SK-N-SH (cell line): ENCODE measurements around the gene MYO1D. TPM values are rescaled to one million over a fixed set of nuclear protein-coding genes. Genes with fewer than 3 reads are reported as not detected.

Experiments
- CTCF ChIA-PET: fragments of 300-600, 350-600 bp; formaldehyde crosslinking; extraction: SDS; loops from one replicate; lab custom pipeline; 2021; lab: Yijun Ruan, JAX
- POLR2A ChIA-PET: fragments of 350-600 bp; sonication (Branson Sonifier 250); formaldehyde crosslinking; extraction: SDS; loops from one replicate; lab custom pipeline; 2020; ENCODE audit warnings: antibody characterized with exemption, inconsistent platforms; lab: Yijun Ruan, JAX
- DNase-seq: peaks from one replicate; pipeline ENCODE4 v3.0.0; 2012
- H2AFZ ChIP-seq: fragments of 200-600 bp; sonication (generic); 2 replicates; pipeline ENCODE4 v1.8.1; 2016; ENCODE audit warnings: antibody characterized with exemption, mild to moderate bottlenecking, low read depth
- H3F3A ChIP-seq: fragments of 200-600 bp; sonication (generic); replicated peaks from 2 replicates; pipeline ENCODE3; 2016; ENCODE audit warnings: antibody characterized with exemption, mild to moderate bottlenecking; ENCODE audit not compliant: insufficient read depth
- H3K27ac ChIP-seq, 2 experiments: fragments of 200-500 bp in 1 of 2; fragments of 200-600 bp in 1 of 2; sonication (Bioruptor generic) in 1 of 2; sonication (generic), shearing (Covaris generic) in 1 of 2; 2 replicates each; pipeline versions ENCODE4 v1.5.1 to v1.6.1; 2014 to 2016; ENCODE audit warnings: low read depth in 2 of 2, inconsistent platforms in 1 of 2, low read length in 1 of 2, mild to moderate bottlenecking in 1 of 2, mixed read lengths in 1 of 2
- H3K27me3 ChIP-seq: fragments of 200-600 bp; sonication (generic), shearing (Covaris generic); 2 replicates; pipeline ENCODE4 v1.6.1; 2016; ENCODE audit warnings: mixed run types; ENCODE audit not compliant: insufficient read depth
- H3K36me3 ChIP-seq, 2 experiments: fragments of 200-500 bp in 1 of 2; fragments of 200-600 bp in 1 of 2; sonication (Bioruptor generic) in 1 of 2; sonication (generic) in 1 of 2; replicated peaks in 1 of 2; 2 replicates each; pipeline versions ENCODE3 to v1.5.1; 2014 to 2016; ENCODE audit warnings: low read length in 1 of 2, mild to moderate bottlenecking in 1 of 2; ENCODE audit not compliant: insufficient read depth in 2 of 2, control insufficient read depth in 1 of 2
- H3K4me1 ChIP-seq, 2 experiments: fragments of 200-500 bp in 1 of 2; fragments of 200-600 bp in 1 of 2; sonication (Bioruptor generic) in 1 of 2; sonication (generic), shearing (Covaris generic) in 1 of 2; 2 replicates each; pipeline versions ENCODE4 v1.5.1 to v1.6.1; 2014 to 2016; ENCODE audit warnings: low read depth in 1 of 2, low read length in 1 of 2, mixed run types in 1 of 2; ENCODE audit not compliant: insufficient read depth in 2 of 2, control insufficient read depth in 1 of 2
- H3K4me2 ChIP-seq: fragments of 200-600 bp; sonication (generic), shearing (Covaris generic); 2 replicates; pipeline ENCODE4 v1.6.1; 2017; ENCODE audit warnings: mixed run types
- H3K4me3 ChIP-seq, 2 experiments: fragments of 200-500 bp in 1 of 2; fragments of 200-600 bp in 1 of 2; sonication (Bioruptor generic) in 1 of 2; sonication (generic), shearing (Covaris generic) in 1 of 2; 2 replicates each; pipeline versions ENCODE4 v1.5.1 to v1.8.1; 2014 to 2016; ENCODE audit warnings: low read depth in 2 of 2, inconsistent platforms in 1 of 2, low read length in 1 of 2, mild to moderate bottlenecking in 1 of 2, mixed read lengths in 1 of 2, moderate library complexity in 1 of 2
- H3K79me2 ChIP-seq: fragments of 200-600 bp; sonication (generic); 2 replicates; pipeline ENCODE4 v1.8.1; 2017; ENCODE audit warnings: mild to moderate bottlenecking; ENCODE audit not compliant: insufficient read depth
- H3K9ac ChIP-seq: fragments of 200-600 bp; sonication (generic); 2 replicates; pipeline ENCODE4 v1.6.1; 2017; ENCODE audit warnings: mixed run types
- H3K9me2 ChIP-seq: fragments of 200-600 bp; sonication (generic); 2 replicates; pipeline ENCODE4 v1.6.1; 2017; ENCODE audit warnings: mixed run types
- H3K9me3 ChIP-seq: fragments of 200-600 bp; sonication (generic); 2 replicates; pipeline ENCODE4 v1.6.1; 2017; ENCODE audit warnings: mixed run types, mild to moderate bottlenecking, moderate library complexity
- H4K20me1 ChIP-seq: fragments of 200-600 bp; sonication (generic); 2 replicates; pipeline ENCODE4 v1.6.1; 2017; ENCODE audit warnings: mild to moderate bottlenecking, mixed run types; ENCODE audit not compliant: insufficient read depth
- CHD2 ChIP-seq: fragments of 150-350 bp; IDR thresholded peaks from 2 replicates; pipeline ENCODE4 v1.6.1; 2018; ENCODE audit warnings: low read length; ENCODE audit not compliant: partially characterized antibody
- CTCF ChIP-seq: fragments of 200-600 bp; sonication (generic); IDR thresholded peaks from 2 replicates; pipeline ENCODE4 v1.6.1; 2017; ENCODE audit warnings: antibody characterized with exemption, mild to moderate bottlenecking, moderate library complexity
- EZH2phosphoT487 ChIP-seq: fragments of 200-600 bp; sonication (generic); IDR thresholded peaks from 2 replicates; pipeline ENCODE4 v1.6.1; 2017; ENCODE audit warnings: low read depth, mixed run types, mild to moderate bottlenecking, antibody characterized with exemption, moderate library complexity, borderline replicate concordance
- FOSL2 ChIP-seq: IDR thresholded peaks from 2 replicates; pipeline ENCODE4 v1.4.0; 2012; ENCODE audit warnings: low read depth, mild to moderate bottlenecking, moderate library complexity, borderline replicate concordance
- JUND ChIP-seq: IDR thresholded peaks from 2 replicates; pipeline ENCODE4 v1.4.0; 2012
- MAX ChIP-seq: IDR thresholded peaks from 2 replicates; pipeline ENCODE4 v1.4.0; 2012; ENCODE audit warnings: low read depth
- MEF2A ChIP-seq: IDR thresholded peaks from 2 replicates; pipeline ENCODE4 v1.4.0; 2012; ENCODE audit warnings: low read depth, borderline replicate concordance
- NRF1 ChIP-seq: IDR thresholded peaks from 2 replicates; pipeline ENCODE4 v1.6.1; 2012; ENCODE audit warnings: low read depth, mild to moderate bottlenecking, low read length
- PBX3 ChIP-seq: IDR thresholded peaks from 2 replicates; pipeline ENCODE4; 2012
- POLR2AphosphoS5 ChIP-seq: IDR thresholded peaks from 2 replicates; pipeline ENCODE4 v1.6.1; 2012; ENCODE audit warnings: low read depth, low read length
- RAD21 ChIP-seq: IDR thresholded peaks from 2 replicates; pipeline ENCODE4 v1.6.1; 2012; ENCODE audit warnings: mild to moderate bottlenecking, low read length
- RCOR1 ChIP-seq: fragments of 150-350 bp; IDR thresholded peaks from 2 replicates; pipeline ENCODE4 v1.6.1; 2017; ENCODE audit warnings: antibody characterized with exemption, low read length
- SMC3 ChIP-seq: IDR thresholded peaks from 2 replicates; pipeline ENCODE4 v1.6.1; 2012; ENCODE audit warnings: low read depth, low read length, improper control_type of control experiment
- TEAD4 ChIP-seq: IDR thresholded peaks from 2 replicates; pipeline ENCODE4 v1.4.0; 2012; ENCODE audit warnings: mild to moderate bottlenecking, borderline replicate concordance; ENCODE audit not compliant: insufficient read depth
- USF1 ChIP-seq: IDR thresholded peaks from 2 replicates; pipeline ENCODE4 v1.4.0; 2012; ENCODE audit warnings: low read depth, borderline replicate concordance
- WGBS: methylation state at CpG from one replicate; pipeline ENCODE4 v1.1.6; 2017; ENCODE audit warnings: low lambda C conversion rate; 5-methylcytosine and 5-hydroxymethylcytosine counted together
- polyA plus RNA-seq, 3 experiments: library from polyadenylated mRNA; depleted of rRNA; stranded (reverse); fragments of >200 nt; gene quantifications; 2 replicates each; pipeline ENCODE4 v1.2.3, GENCODE V29; 2012

Gene MYO1D
- polyA plus RNA-seq, 1 of the 3 experiments (the other 2 are of a cell fraction): 20.4 TPM

GRCh38 chr17:32484041-32484461 is 392.9 kb downstream of the MYO1D start:
- Histone ChIP-seq H2AFZ (no peak overlapping the region), H3K4me2 (no peak overlapping the region), H3F3A (peaks cover 25% of the 10 kb centered on the region), H3K4me3 (no peak overlapping the region), H4K20me1 (peaks cover 10% of the 10 kb centered on the region; the same call in 1 of the 2 replicates), H3K36me3 (peaks cover 4 to 48% of the 10 kb centered on the region in 2 experiments), H3K4me1 (peaks cover 0 to 33% of the 10 kb centered on the region in 2 experiments; a peak in 1 of 4 replicates), H3K79me2 (no peaks in the 10 kb centered on the region), H3K27ac (peak overlapping the region in 1 of 2 experiments; percentile 84; a peak in 2 of 4 replicates), H3K9ac (no peak overlapping the region), H3K9me3 (no peaks in the 10 kb centered on the region), H3K9me2 (no peaks in the 10 kb centered on the region), H3K27me3 (no peaks in the 10 kb centered on the region)
- WGBS: 80% methylated on average over 4 of the region's 4 CpGs
- POLR2A ChIA-PET: interaction anchor here (0.6 to 1.3 kb wide), 5 partner anchors 14 to 394 kb away, joined by 3 to 5 read pairs (median 3); partner anchors contain the start of gene PSMD11
- TF ChIP-seq JUND (0 out of 2 replicates have a peak, but pooled peaks have one; percentile 7), NRF1 (no peak)
- CTCF ChIA-PET: interaction anchor here (0.7 to 11.0 kb wide), 24 partner anchors 11 to 393 kb away, joined by 3 to 102 read pairs (median 5); partner anchors contain the start of genes MYO1D and PSMD11
- peak; percentile 27 for DNase-seq

- TF ChIP-seq CTCF: peak; percentile 65
- TF ChIP-seq USF1: no peak
- TF ChIP-seq POLR2AphosphoS5: peak; percentile 49; the same call in 1 of the 2 replicates
- peak; percentile 16 for TF ChIP-seq CHD2
- no peak for TF ChIP-seq NRF1
- peak; percentile 89 for TF ChIP-seq RAD21
- 0 out of 2 replicates have a peak, but pooled peaks have one; percentile 8 for TF ChIP-seq PBX3
- no peak for TF ChIP-seq MEF2A
- TF ChIP-seq RCOR1: no peak
- TF ChIP-seq TEAD4: no peak
- TF ChIP-seq FOSL2: no peak
- no peak for TF ChIP-seq MAX
- peak; percentile 73 for TF ChIP-seq SMC3
- no peak for TF ChIP-seq EZH2phosphoT487
- Histone ChIP-seq H2AFZ (no peak overlapping the region), H3K79me2 (no peaks in the 10 kb centered on the region), H3K9me2 (no peaks in the 10 kb centered on the region), H3K9ac (no peak overlapping the region), H3K36me3 (peaks cover 10 to 48% of the 10 kb centered on the region in 2 experiments), H3K4me3 (no peak overlapping the region; a peak in 1 of 4 replicates), H3K4me2 (no peak overlapping the region), H3K27ac (peak overlapping the region; percentile 4 to 84; a peak in 3 of 4 replicates), H3F3A (peaks cover 25% of the 10 kb centered on the region), H4K20me1 (peaks cover 8% of the 10 kb centered on the region; the same call in 1 of the 2 replicates), H3K4me1 (peaks cover 0 to 27% of the 10 kb centered on the region in 2 experiments; a peak in 1 of 4 replicates), H3K27me3 (no peaks in the 10 kb centered on the region), H3K9me3 (no peaks in the 10 kb centered on the region)
- peak; percentile 77 for DNase-seq
- WGBS: 57% methylated on average over 6 of the region's 7 CpGs
- ChIA-PET POLR2A (interaction anchor here (0.8 to 1.3 kb wide), 5 partner anchors 13 to 394 kb away, joined by 3 to 5 read pairs (median 3); partner anchors contain the start of gene PSMD11), CTCF (interaction anchor here (0.6 to 11.0 kb wide), 28 partner anchors 12 to 394 kb away, joined by 3 to 102 read pairs (median 4); partner anchors contain the start of genes MYO1D and PSMD11)
These were observed 393.4 kb downstream of the MYO1D start for GRCh38 chr17:32483451-32484019.
